GM18502 (cell line): ENCODE data around the gene RAB27A.

ENCODE experiments used
- ATAC-seq: cut with Tn5 transposase; IDR thresholded peaks from one replicate; pipeline ENCODE4 v1.9.1; 2021; ENCODE audit warnings: mild to moderate bottlenecking; ENCODE audit not compliant: unreplicated experiment, poor library complexity

RAB27A gene

GRCh38 chr15:55230953-55231352 lies 58.7 kb downstream of the RAB27A start:
- no peak for ATAC-seq

GRCh38 chr15:55230051-55230670 lies 59.5 kb downstream of the RAB27A start:
- ATAC-seq: peak; percentile 63

GRCh38 chr15:55226127-55226526 lies 63.5 kb downstream of the RAB27A start:
- no peak for ATAC-seq

GRCh38 chr15:55224892-55225291 lies 64.7 kb downstream of the RAB27A start:
- peak; percentile 54 for ATAC-seq

- peak; percentile 75 for ATAC-seq
Observed at GRCh38 chr15:55222588-55222987, 67.0 kb downstream of the RAB27A start.

GRCh38 chr15:55221090-55222011 lies 68.3 kb downstream of the RAB27A start:
- ATAC-seq: peak; percentile 37

- ATAC-seq: no peak
Observed at GRCh38 chr15:55220606-55221005, 69.0 kb downstream of the RAB27A start.

- ATAC-seq: no peak
Observed at GRCh38 chr15:55218056-55218455, 71.6 kb downstream of the RAB27A start.

GRCh38 chr15:55204464-55204863 lies 85.1 kb downstream of the RAB27A start:
- no peak for ATAC-seq

GRCh38 chr15:55202206-55202605 lies 87.4 kb downstream of the RAB27A start:
- ATAC-seq: no peak

- ATAC-seq: no peak
Observed at GRCh38 chr15:55198706-55199105, 90.9 kb downstream of the RAB27A start.

- no peak for ATAC-seq
Observed at GRCh38 chr15:55197719-55198118, 91.9 kb downstream of the RAB27A start.

GRCh38 chr15:55197362-55197705 lies 92.3 kb downstream of the RAB27A start:
- ATAC-seq: peak; percentile 9

GRCh38 chr15:55196458-55197361 lies 92.9 kb downstream of the RAB27A start, which contains the start of gene RSL24D1:
Gene RSL24D1, minus strand, starts transcription at chr15:55196941. Its CDS starts 51 bp downstream, at chr15:55196890.
- peak; percentile 96 for ATAC-seq

GRCh38 chr15:55195996-55196395 lies 93.6 kb downstream of the RAB27A start:
- no peak for ATAC-seq

GRCh38 chr15:55194256-55194655 lies 95.4 kb downstream of the RAB27A start:
- no peak for ATAC-seq

- no peak for ATAC-seq
Observed at GRCh38 chr15:55186331-55186730, 103.3 kb downstream of the RAB27A start.

- ATAC-seq: no peak
Observed at GRCh38 chr15:55183679-55184078, 105.9 kb downstream of the RAB27A start.

GRCh38 chr15:55179141-55179540 lies 110.5 kb downstream of the RAB27A start:
- no peak for ATAC-seq

GRCh38 chr15:55170361-55170760 lies 119.3 kb downstream of the RAB27A start:
- no peak for ATAC-seq
